SJSA1 (cell line): ENCODE measurements around the gene AMER2. TPM values are rescaled to one million over a fixed set of nuclear protein-coding genes. Genes with fewer than 3 reads are reported as not detected.

ENCODE experiments used
- DNase-seq, 2 experiments: peaks; one replicate each; pipeline ENCODE4 v3.0.0-alpha.2; 2015 to 2020; ENCODE audit warnings: low spot score in 2 of 2, low read depth in 1 of 2
- H3K27ac ChIP-seq: fragments of 250-450 bp; sonication (Bioruptor Pico); 2 replicates; pipeline ENCODE4 v1.5.1; 2020; ENCODE audit warnings: mild to moderate bottlenecking, moderate library complexity
- H3K27me3 ChIP-seq: fragments of 250-450 bp; sonication (Bioruptor Pico); replicated peaks from 2 replicates; pipeline ENCODE4 v1.5.1; 2020; ENCODE audit warnings: mild to moderate bottlenecking, moderate library complexity
- H3K36me3 ChIP-seq: fragments of 250-450 bp; sonication (Bioruptor Pico); 2 replicates; pipeline ENCODE4 v1.5.1; 2020; ENCODE audit warnings: mild to moderate bottlenecking
- H3K4me1 ChIP-seq: fragments of 250-450 bp; sonication (Bioruptor Pico); replicated peaks from 2 replicates; pipeline ENCODE4 v1.6.1; 2021; ENCODE audit warnings: mild to moderate bottlenecking
- H3K4me3 ChIP-seq: fragments of 250-450 bp; sonication (Bioruptor Pico); 2 replicates; pipeline ENCODE4 v1.5.1; 2020; ENCODE audit warnings: mild to moderate bottlenecking
- H3K9me3 ChIP-seq: fragments of 250-450 bp; sonication (Bioruptor Pico); replicated peaks from 2 replicates; pipeline ENCODE4 v1.5.1; 2020; ENCODE audit warnings: mild to moderate bottlenecking
- total RNA-seq: library from RNA; depleted of rRNA; stranded (reverse); fragments of >200 nt; shearing (Covaris generic); gene quantifications from 2 replicates; pipeline ENCODE4 v1.2.3, GENCODE V29; 2014; rRNA removed

AMER2 gene
- total RNA-seq, 1 experiment from 2014 or later = not detected

- no peaks in the 10 kb centered on the region for H3K36me3 ChIP-seq
- peaks cover 1% of the 10 kb centered on the region; the same call in 1 of the 2 replicates for H3K27me3 ChIP-seq
- no peaks in the 10 kb centered on the region for H3K4me1 ChIP-seq
- H3K27ac ChIP-seq = no peak overlapping the region
- no peak overlapping the region for H3K4me3 ChIP-seq
- DNase-seq = no peak
- H3K9me3 ChIP-seq = no peaks in the 10 kb centered on the region
Observed at GRCh38 chr13:25130944-25131343, 41.1 kb downstream of the AMER2 start.

- no peak for DNase-seq
- H3K27ac ChIP-seq = no peak overlapping the region
- no peaks in the 10 kb centered on the region for H3K9me3 ChIP-seq
- H3K4me1 ChIP-seq = no peaks in the 10 kb centered on the region
- no peaks in the 10 kb centered on the region for H3K36me3 ChIP-seq
- no peak overlapping the region for H3K4me3 ChIP-seq
- H3K27me3 ChIP-seq = no peaks in the 10 kb centered on the region
Observed at GRCh38 chr13:25118378-25118905, 53.6 kb downstream of the AMER2 start.

GRCh38 chr13:25117312-25117711 lies 54.8 kb downstream of the AMER2 start:
- Histone ChIP-seq H3K4me1 (no peaks in the 10 kb centered on the region), H3K4me3 (no peak overlapping the region), H3K27ac (no peak overlapping the region), H3K27me3 (no peaks in the 10 kb centered on the region), H3K36me3 (no peaks in the 10 kb centered on the region), H3K9me3 (no peaks in the 10 kb centered on the region)
- DNase-seq = no peak

- no peak overlapping the region for H3K27ac ChIP-seq
- H3K4me3 ChIP-seq = no peak overlapping the region
- no peaks in the 10 kb centered on the region for H3K4me1 ChIP-seq
- H3K36me3 ChIP-seq = no peaks in the 10 kb centered on the region
- no peaks in the 10 kb centered on the region for H3K9me3 ChIP-seq
- no peaks in the 10 kb centered on the region for H3K27me3 ChIP-seq
- no peak for DNase-seq
Observed at GRCh38 chr13:25116044-25116443, 56.0 kb downstream of the AMER2 start.

- peak; percentile 36 to 51 for DNase-seq
- no peaks in the 10 kb centered on the region for H3K27me3 ChIP-seq
- no peak overlapping the region for H3K27ac ChIP-seq
- H3K4me3 ChIP-seq = no peak overlapping the region
- no peaks in the 10 kb centered on the region for H3K4me1 ChIP-seq
- H3K36me3 ChIP-seq = no peaks in the 10 kb centered on the region
- H3K9me3 ChIP-seq = no peaks in the 10 kb centered on the region
Observed at GRCh38 chr13:25114220-25114619, 57.9 kb downstream of the AMER2 start.

GRCh38 chr13:25112695-25113255 lies 59.3 kb downstream of the AMER2 start:
- Histone ChIP-seq H3K4me3 (no peak overlapping the region), H3K4me1 (no peaks in the 10 kb centered on the region), H3K36me3 (no peaks in the 10 kb centered on the region), H3K27me3 (no peaks in the 10 kb centered on the region), H3K27ac (no peak overlapping the region), H3K9me3 (no peaks in the 10 kb centered on the region)
- DNase-seq = no peak

Other genes starting within 250 kb of the AMER2 start
- 0.06 and 0.08 TPM in 2 replicates for gene PABPC3, start 76.2 kb downstream of the AMER2 start, total RNA-seq
- gene MTMR6, start 115.2 kb upstream of the AMER2 start, total RNA-seq = 29.9 and 42.9 TPM in 2 replicates
- 67.4 and 89.5 TPM in 2 replicates for gene NUP58, start 129.3 kb upstream of the AMER2 start, total RNA-seq
- gene ATP8A2, start 199.7 kb upstream of the AMER2 start, total RNA-seq = 0.03 and 0.13 TPM in 2 replicates